Gastrocnemius medialis (tissue), 4 donors: ENCODE data around the gene HEXIM2.

Source experiments
- POLR2A ChIP-seq, 2 donors: fragments of 450-650 bp; IDR thresholded peaks; one replicate each; pipeline ENCODE4 v1.6.1; 2017; ENCODE audit warnings: antibody characterized with exemption in 2 of 2, mild to moderate bottlenecking in 2 of 2, moderate library complexity in 2 of 2
- TF ChIP-seq, protein P1 (sequence below), 5 experiments: fragments of 450-650 bp in 3 of 5; fragments of 200-600 bp in 2 of 5; sonication (generic) in 2 of 5; IDR thresholded peaks in 4 of 5; conservative IDR thresholded peaks in 1 of 5; 1 replicate in 4 of 5; 2 replicates in 1 of 5; pipeline ENCODE4 v1.5.1; 2016 to 2019; ENCODE audit warnings: antibody characterized with exemption in 5 of 5, mild to moderate bottlenecking in 3 of 5, moderate library complexity in 3 of 5

DNA sequence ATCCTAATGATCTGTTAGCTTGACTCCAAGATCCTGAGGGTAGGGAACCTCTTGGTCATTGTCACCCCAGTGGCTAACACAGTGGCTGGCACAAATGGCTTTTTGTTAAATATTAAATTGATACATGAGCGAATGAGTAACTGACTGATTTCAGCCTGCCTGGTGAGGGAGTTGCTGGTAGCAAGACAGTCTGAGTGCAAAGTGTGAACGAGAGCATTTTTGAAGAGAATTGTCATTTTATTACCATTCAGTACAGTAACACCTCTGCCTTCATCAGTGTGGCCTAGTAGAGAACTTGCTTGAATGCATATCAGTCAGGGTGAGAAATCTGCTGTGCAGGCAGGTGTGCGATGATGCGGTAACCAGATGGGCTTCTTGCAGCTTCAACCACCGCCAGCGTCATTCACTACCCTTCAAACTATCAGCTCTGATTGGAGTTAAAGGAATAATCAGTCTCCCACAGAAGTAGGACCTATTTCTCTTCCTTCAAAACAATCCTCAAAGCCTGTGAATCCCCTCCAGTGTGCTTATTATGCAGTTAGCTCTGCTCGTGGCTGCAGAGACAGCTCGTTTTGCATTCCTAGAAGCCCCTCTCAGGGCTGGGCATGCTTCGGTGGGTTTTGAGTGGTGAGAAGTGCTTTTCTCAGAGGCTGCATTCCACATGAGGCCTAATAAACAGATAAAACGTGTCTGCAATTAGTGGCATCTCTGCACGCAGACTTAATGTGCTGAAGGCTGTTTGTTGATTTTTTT, 29.0 kb downstream of the HEXIM2 start:
- TF ChIP-seq, protein P1, sequence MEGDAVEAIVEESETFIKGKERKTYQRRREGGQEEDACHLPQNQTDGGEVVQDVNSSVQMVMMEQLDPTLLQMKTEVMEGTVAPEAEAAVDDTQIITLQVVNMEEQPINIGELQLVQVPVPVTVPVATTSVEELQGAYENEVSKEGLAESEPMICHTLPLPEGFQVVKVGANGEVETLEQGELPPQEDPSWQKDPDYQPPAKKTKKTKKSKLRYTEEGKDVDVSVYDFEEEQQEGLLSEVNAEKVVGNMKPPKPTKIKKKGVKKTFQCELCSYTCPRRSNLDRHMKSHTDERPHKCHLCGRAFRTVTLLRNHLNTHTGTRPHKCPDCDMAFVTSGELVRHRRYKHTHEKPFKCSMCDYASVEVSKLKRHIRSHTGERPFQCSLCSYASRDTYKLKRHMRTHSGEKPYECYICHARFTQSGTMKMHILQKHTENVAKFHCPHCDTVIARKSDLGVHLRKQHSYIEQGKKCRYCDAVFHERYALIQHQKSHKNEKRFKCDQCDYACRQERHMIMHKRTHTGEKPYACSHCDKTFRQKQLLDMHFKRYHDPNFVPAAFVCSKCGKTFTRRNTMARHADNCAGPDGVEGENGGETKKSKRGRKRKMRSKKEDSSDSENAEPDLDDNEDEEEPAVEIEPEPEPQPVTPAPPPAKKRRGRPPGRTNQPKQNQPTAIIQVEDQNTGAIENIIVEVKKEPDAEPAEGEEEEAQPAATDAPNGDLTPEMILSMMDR (IDR thresholded peaks at IDR 0.05 in 4 of 5, conservative IDR thresholded peaks at IDR 0.05 in 1 of 5) = no peak
- TF ChIP-seq POLR2A (IDR thresholded peaks at IDR 0.05) = no peak
